Ishikawa (cell line): ENCODE results near the gene TECPR2.

Source experiments
- CEBPB ChIP-seq: IDR thresholded peaks from 2 replicates; pipeline ENCODE4 v1.6.1; 2012
- CREB1 ChIP-seq: IDR thresholded peaks from 2 replicates; pipeline ENCODE4 v1.6.1; 2012; ENCODE audit warnings: low read depth
- EGR1 ChIP-seq: IDR thresholded peaks from 2 replicates; pipeline ENCODE4 v1.6.1; 2012
- EP300 ChIP-seq: IDR thresholded peaks from 2 replicates; pipeline ENCODE4 v1.6.1; 2012; ENCODE audit warnings: borderline replicate concordance
- FOXM1 ChIP-seq: IDR thresholded peaks from 2 replicates; pipeline ENCODE4 v1.6.1; 2012; ENCODE audit warnings: low read depth, borderline replicate concordance
- MAX ChIP-seq: IDR thresholded peaks from 2 replicates; pipeline ENCODE4 v1.6.1; 2012
- NFIC ChIP-seq: IDR thresholded peaks from 2 replicates; pipeline ENCODE4 v1.6.1; 2012
- RAD21 ChIP-seq: IDR thresholded peaks from 2 replicates; pipeline ENCODE4 v1.6.1; 2012; ENCODE audit warnings: low read depth
- REST ChIP-seq: IDR thresholded peaks from 2 replicates; pipeline ENCODE4 v1.6.1; 2012; ENCODE audit warnings: low read depth, mild to moderate bottlenecking
- TAF1 ChIP-seq: IDR thresholded peaks from 2 replicates; pipeline ENCODE4 v1.6.1; 2012; ENCODE audit warnings: low read depth, mild to moderate bottlenecking
- TCF12 ChIP-seq: IDR thresholded peaks from 2 replicates; pipeline ENCODE4 v1.6.1; 2012; ENCODE audit warnings: low read depth
- TEAD4 ChIP-seq: IDR thresholded peaks from 2 replicates; pipeline ENCODE4 v1.6.1; 2012
- USF1 ChIP-seq: IDR thresholded peaks from 2 replicates; pipeline ENCODE4 v1.6.1; 2012
- YY1 ChIP-seq: IDR thresholded peaks from 2 replicates; pipeline ENCODE4 v1.6.1; 2012; ENCODE audit warnings: low read depth
- ZBTB7A ChIP-seq: IDR thresholded peaks from 2 replicates; pipeline ENCODE4 v1.6.1; 2012; ENCODE audit warnings: low read depth

The TECPR2 gene

GRCh38 chr14:102506626-102506925, 143.8 kb downstream of the TECPR2 start:
- TF ChIP-seq USF1, result no peak
- TF ChIP-seq TEAD4, result no peak
- TF ChIP-seq TAF1, result no peak
- TF ChIP-seq FOXM1, result no peak
- no peak for TF ChIP-seq CEBPB
- TF ChIP-seq RAD21, result no peak
- no peak for TF ChIP-seq EGR1
- TF ChIP-seq NFIC, result no peak
- no peak for TF ChIP-seq REST
- no peak for TF ChIP-seq YY1
- TF ChIP-seq EP300, result no peak
- TF ChIP-seq TCF12, result no peak
- no peak for TF ChIP-seq MAX
- no peak for TF ChIP-seq ZBTB7A
- no peak for TF ChIP-seq CREB1

- no peak for TF ChIP-seq REST
- no peak for TF ChIP-seq YY1
Observed at GRCh38 chr14:102507081-102507856, 144.5 kb downstream of the TECPR2 start.

- TF ChIP-seq EP300 (no peak), FOXM1 (no peak)
Observed at GRCh38 chr14:102507857-102508312, 145.1 kb downstream of the TECPR2 start.

GRCh38 chr14:102508410-102508773, 145.7 kb downstream of the TECPR2 start:
- no peak for TF ChIP-seq TEAD4
- TF ChIP-seq USF1, result no peak
- TF ChIP-seq MAX, result no peak
- TF ChIP-seq TCF12, result no peak
- TF ChIP-seq CREB1, result no peak
- no peak for TF ChIP-seq FOXM1
- TF ChIP-seq ZBTB7A, result no peak

- peak; percentile 67; the same call in 1 of the 2 replicates for TF ChIP-seq ZBTB7A
- TF ChIP-seq TAF1, result peak; percentile 23; the same call in 1 of the 2 replicates
- TF ChIP-seq CEBPB, result 0 out of 2 replicates have a peak, but pooled peaks have one; percentile 3
- TF ChIP-seq CREB1, result 0 out of 2 replicates have a peak, but pooled peaks have one; percentile 31
- TF ChIP-seq FOXM1, result no peak
- TF ChIP-seq MAX, result peak; percentile 63
- no peak for TF ChIP-seq EGR1
Observed at GRCh38 chr14:102508774-102509745, 146.3 kb downstream of the TECPR2 start.
